Activated CD8-positive, alpha-beta memory T cell treated with anti-CD3 and anti-CD28 coated beads, Interleukin-2, amount 50 U/mL, for 24 hours (primary cell): ENCODE measurements around the gene DOCK3.
"Not testable (repeated sequence)": the region's sequence is repeated elsewhere in the genome, so short reads cannot be mapped to it uniquely, and the experiment has no call there.

Experiments
- DNase-seq: peaks from one replicate; pipeline ENCODE4 v3.0.0-alpha.2; 2020; ENCODE audit errors: extremely low read depth

Gene DOCK3

DNA sequence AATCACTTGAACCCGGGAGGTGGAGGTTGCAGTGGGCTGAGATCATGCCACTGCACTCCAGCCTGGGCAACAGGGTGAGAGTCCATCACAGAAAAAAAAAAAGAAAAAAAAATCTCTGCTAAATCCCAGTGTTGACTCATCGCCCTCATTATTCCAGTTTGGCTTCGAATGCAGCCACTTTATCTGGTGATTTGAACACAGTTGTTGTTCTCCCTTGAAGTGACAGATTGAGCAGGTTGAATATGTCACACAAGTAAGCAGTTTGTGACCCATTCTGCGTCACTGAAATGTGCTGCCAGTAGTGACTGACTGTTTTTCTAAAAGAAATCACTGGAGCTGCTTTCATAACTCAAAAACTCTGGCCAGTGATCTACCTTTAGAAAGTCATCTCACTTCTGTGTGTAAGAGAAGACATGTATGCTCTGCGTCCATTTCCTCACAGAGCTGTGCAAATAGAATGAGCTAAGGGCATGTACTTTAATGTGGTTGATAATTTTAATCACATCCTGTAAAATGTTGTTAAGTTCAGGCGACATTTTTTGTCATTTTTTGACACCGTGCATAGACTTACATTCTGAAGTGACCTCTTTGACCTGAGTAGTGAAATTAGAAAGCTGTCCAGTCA lies 12.5 kb downstream of the DOCK3 start:
- DNase-seq, result no peak

DNA sequence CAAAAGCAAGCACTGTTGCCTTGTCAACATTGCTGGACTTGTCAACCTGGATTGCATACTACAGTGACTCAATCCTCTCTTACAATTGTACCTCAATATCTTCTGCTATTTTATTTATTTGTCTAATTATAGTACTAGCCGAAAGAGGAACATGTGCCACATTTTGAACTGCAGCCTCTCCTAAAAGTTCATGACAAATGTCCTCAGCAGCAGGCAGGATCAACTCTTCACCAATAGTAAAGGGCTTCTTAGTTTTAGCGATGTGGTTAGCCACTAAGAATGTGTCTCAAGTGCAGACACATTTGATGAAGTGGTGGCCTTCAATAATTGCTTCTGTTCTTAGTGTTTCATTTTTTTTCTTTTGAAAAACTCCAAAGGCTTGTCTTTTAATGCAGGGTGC lies 13.2 kb downstream of the DOCK3 start:
- no peak for DNase-seq

GRCh38 chr3:50688602-50689001 lies 13.9 kb downstream of the DOCK3 start:
- DNase-seq, result not testable (repeated sequence)

DNA sequence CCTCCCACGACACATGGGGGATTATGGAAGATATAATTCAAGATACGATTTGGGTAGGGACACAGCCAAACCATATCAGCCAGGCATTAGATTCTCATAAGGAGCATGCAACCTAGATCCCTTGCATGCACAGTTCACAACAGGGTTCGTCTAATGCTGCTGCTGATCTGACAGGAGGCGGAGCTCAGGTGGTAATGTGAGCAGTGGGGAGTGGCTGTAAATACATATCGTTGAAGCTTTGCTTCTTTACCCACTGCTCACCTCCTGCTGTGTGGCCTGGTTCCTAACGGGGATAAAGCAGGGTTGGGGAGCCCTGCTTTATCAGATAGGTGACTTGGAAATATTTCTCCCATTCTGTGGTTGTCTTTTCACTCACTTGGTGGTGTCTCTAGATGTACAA lies 14.8 kb downstream of the DOCK3 start:
- DNase-seq, result no peak

DNA sequence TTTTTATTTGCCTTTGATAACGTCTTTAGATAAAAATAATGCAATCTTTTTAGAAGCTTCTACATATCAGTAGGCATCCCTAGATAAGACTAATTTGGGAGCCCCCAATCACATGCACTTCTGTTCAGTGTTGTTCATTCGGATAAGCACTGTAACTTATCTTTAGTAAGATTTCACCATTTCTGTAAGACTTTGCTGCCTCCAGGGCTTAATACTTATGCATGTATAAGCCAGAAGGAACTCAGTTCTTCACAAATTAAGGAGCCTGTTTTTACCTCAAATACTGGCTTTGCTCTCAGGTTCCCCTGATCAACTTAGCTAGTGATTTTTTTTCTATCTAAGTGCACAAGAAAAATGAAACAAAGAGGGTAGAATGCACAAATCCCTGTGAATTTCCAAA lies 20.3 kb downstream of the DOCK3 start:
- DNase-seq, result no peak

- DNase-seq, result no peak
Observed at GRCh38 chr3:50696276-50696675, 21.5 kb downstream of the DOCK3 start.

DNA sequence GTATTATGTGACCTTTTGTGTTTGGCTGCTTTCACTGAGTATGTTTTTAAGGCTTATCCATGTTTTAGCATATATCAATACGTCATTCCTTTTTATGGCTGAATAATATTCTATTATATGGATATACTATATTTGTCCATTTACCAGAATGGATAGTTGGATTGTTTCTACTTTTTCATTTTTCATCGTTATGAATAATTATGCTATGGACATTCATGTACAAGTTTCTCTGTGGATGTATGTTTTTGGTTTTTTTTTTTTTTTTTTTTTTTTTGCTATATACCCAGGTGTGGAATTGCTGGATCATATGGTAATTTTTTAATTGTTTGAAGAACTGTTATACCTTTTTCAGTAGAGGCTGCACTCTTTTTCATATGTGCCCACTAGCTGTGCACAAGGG lies 23.5 kb downstream of the DOCK3 start:
- DNase-seq, result no peak

DNA sequence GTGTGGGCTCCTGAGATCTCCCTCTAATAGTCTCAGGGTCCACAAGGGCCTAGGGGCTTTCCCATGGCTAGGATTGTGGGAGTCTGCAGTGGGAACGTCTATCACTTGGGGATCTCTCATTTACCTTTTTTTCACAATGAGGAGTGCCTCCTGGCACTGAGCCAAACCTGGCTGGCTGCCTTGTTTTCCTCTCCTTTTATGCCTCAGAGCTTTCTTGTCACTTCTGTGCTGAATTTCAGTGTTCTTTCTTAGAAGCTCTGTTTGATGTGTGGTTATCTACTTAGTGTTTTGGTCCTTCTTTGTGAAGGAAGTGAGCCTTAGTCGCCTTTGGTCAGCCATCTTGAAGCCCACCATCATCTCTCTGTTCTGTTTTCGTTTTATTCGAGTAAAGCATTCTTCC lies 33.9 kb downstream of the DOCK3 start:
- no peak for DNase-seq

- DNase-seq, result no peak
Observed at GRCh38 chr3:50714946-50715345, 40.2 kb downstream of the DOCK3 start.

GRCh38 chr3:50724831-50725230 lies 50.1 kb downstream of the DOCK3 start:
- DNase-seq, result no peak

DNA sequence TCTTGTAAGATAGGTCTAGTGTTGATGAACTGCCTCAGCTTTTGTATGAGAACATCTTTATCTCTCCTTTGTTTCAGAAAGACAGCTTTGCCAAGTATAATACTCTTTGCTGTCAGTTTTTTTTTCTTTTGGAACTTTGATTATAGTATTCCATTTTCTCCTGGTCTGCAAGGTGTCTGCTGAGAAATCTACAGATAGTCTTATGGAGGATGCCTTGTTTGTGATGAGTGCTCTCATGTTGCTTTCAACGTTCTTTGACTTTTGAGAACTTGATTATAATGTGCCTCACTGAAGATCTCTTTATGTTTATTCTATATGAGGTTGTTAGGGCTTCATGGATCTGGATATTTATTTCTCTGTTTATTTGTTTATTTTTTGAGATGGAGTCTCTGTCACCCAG lies 60.3 kb downstream of the DOCK3 start:
- DNase-seq, result no peak

DNA sequence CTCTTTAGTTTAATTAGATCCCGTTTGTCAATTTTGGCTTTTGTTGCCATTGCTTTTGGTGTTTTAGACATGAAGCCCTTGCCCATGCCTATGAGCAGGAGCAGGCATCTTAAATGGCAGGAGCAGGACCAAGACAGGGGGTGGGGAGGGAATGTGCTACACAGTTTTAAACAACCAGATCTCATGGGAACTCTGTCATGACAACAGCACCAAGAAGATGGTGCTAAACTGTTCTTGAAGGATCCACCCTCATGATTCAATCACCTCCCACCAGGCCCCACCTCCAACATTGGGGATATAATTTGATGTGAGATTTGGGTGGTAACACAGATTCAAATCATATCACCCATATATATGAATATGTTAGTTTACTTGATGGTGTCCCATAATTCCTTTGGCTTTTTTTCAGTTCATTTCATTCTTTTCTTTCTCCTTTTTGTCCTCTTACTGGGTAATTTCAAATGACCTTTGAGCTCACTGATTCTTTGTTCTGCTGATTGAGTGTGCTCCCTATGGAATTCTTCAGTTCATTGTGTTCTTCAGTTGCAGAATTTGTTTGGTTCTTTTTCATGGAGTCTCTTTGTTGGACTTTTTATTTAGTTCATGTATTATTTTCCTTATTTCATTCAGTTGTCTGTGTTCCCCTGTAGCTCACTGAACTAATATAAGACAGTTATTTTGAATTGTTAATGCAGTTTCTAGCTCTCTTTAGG lies 62.6 kb downstream of the DOCK3 start:
- no peak for DNase-seq

- no peak for DNase-seq
Observed at GRCh38 chr3:50737906-50738598, 63.3 kb downstream of the DOCK3 start.

DNA sequence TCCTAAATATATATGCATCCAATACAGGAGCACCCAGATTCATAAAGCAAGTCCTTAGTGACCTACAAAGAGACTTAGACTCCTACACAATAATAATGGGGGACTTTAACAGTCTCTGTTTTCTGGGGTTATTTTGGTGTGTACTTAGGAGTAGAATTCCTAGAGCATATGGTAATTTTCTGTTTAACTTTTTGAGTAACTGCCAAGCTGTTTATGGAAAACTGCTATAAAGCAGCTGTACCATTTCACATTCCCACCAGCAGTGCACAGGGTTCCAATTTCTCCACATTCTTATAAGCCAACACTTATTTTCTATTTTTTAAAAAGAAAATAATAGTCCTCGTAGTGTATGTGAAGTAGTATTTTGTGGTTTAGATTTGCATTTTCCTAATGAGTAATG lies 68.9 kb downstream of the DOCK3 start:
- DNase-seq, result no peak

GRCh38 chr3:50749822-50750221 lies 75.1 kb downstream of the DOCK3 start:
- no peak for DNase-seq

DNA sequence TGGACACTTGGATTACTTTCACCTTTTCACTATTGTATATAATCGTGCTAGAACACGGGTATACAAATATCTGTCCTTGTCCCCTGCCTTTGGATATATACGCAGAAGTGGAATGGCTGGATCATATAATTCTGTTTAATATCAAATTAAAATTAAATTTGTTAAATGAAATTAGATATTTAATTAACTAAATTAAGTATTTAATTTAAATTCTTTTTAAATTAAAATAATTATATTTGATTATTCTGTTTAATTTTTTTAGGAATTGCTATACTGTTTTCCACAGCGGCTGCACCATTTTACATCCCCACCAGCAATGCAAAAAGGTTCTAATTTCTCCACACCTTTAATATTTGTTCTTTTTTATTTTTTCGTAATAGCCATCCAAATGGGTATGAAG lies 84.3 kb downstream of the DOCK3 start:
- no peak for DNase-seq

DNA sequence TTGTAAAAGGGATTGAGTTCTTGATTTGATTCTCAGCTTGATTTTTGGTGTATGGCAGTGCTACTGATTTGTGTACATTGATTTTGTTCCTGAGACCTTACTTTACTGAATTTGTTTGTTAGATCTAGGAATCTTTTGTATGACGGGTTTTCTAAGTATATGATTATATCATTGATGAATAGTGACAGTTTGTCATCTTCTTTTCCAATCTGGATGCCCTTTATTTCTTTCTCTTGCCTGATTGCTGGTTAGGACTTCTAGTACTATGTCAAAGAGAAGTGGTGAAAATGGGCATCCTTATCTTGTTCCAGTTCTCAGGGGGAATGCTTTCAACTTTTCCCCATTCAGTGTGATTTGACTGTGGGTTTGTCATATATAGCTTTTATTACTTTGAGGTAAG lies 103.0 kb downstream of the DOCK3 start:
- DNase-seq, result no peak

DNA sequence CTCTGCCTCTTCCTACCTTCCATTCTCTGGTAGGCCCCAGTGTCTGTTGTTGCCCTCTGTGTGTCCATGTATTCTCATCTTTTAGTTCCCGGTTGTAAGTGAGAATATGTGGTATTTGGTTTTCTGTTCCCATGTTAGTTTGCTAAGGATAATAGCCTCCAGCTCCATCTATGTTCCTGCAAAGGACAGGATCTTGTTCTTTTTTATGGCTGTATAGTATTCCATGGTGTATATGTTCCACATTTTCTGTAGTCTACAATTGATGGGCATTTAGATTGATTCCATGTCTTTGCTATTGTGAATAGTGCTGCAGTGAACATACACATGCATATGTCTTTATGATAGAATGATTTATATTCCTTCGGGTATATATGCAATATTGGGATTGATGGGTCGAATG lies 107.0 kb downstream of the DOCK3 start:
- DNase-seq, result not testable (repeated sequence)

DNA sequence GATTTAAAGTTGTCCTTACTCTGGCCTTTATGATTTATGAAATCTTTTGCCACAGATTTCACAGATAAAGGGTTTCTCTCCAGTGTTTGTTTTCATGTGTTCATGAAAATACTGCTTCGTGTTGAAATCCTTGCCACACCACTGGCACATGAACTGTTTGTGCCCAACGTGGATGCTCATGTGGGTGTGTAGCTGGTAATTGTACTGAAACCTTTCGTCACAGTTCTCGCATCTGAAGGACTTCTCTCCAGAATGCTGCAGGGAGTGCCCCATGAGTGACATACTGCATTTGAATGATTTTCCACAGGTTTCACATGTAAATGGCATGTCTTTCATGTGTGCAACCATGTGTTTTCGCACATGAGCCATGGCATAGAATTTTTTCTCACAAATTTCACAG lies 111.9 kb downstream of the DOCK3 start:
- DNase-seq, result no peak

DNA sequence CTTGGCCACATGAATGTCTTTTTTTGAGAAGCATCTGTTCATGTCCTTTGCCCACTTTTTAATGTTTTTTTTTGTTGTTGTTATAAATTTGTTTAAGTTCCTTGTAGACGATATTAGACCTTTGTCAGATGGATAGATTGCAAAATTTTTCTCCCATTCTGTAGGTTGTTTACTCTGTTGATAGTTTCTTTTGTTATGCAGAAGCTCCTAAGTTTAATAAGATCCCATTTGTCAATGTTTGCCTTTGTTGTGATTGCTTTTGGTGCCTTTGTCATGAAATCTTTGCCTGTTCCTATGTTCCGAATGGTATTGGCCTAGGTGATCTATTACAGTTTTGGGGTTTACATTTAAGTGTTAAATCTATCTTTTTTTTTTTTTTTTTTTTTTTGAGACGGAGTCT lies 116.2 kb downstream of the DOCK3 start:
- not testable (repeated sequence) for DNase-seq

DNA sequence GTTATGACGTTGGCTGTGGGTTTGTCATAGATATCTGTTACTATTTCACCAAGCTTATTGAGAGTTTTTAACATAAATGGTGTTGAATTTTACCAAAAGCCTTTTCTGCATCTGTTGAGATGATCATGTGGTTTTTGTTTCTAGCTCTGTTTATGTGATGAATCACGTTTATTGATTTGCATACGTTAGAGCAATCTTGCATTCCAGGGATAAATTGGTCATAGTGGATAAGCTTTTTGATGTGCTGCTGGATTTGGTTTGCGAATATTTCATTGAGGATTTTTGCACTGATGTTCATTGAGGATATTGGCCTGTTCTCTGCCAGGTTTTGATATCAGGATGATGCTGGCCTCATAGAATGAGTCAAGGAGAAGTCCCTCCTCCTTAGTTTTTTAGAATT lies 117.8 kb downstream of the DOCK3 start:
- DNase-seq, result no peak

DNA sequence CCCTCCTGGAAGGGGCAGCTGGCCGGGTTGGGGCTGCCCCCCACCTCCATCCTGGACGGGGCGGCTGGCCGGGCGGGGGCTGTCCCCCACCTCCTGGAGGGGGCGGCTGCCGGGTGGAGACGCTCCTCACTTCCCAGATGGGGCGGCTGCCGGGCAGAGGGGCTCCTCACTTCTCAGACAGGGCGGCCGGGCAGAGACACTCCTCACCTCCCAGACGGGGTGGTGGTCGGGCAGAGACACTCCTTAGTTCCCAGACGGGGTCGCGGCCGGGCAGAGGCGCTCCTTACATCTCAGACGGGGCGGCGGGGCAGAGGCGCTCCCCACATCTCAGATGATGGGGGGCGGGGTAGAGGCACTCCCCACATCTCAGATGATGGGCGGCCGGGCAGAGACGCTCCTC lies 129.1 kb downstream of the DOCK3 start:
- DNase-seq, result not testable (repeated sequence)

DNA sequence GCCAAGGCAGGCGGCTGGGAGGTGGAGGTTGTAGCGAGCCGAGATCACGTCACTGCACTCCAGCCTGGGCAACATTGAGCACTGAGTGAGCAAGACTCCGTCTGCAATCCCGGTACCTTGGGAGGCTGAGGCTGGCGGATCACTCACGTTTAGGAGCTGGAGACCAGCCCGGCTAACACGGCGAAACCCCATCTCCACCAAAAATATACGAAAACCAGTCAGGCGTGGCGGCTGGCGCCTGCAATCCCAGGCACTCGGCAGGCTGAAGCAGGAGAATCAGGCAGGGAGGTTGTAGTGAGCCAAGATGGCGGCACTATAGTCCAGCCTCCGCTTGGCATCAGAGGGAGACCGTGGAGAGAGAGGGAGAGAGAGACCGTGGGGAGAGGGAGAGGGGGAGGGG lies 129.6 kb downstream of the DOCK3 start:
- DNase-seq, result not testable (repeated sequence)
